Muscle layer of duodenum (tissue), 2 donors: ENCODE results near the gene MEGF8.
A peak's percentile ranks its signal among the peaks of the same experiment; 100 is the strongest.
"Not testable (repeated sequence)": the region's sequence is repeated elsewhere in the genome, so short reads cannot be mapped to it uniquely, and the experiment has no call there.

Source experiments
- H3K27ac ChIP-seq: one replicate; pipeline ENCODE4 v1.7.0; 2013; ENCODE audit warnings: mild to moderate bottlenecking, low read length
- H3K27me3 ChIP-seq: one replicate; pipeline ENCODE4 v1.7.0; 2013; ENCODE audit warnings: low read depth, mild to moderate bottlenecking, control low read depth, low read length
- H3K36me3 ChIP-seq, 2 donors: one replicate each; pipeline ENCODE4 v1.7.0; 2013; ENCODE audit warnings: low read length in 2 of 2, control low read depth in 1 of 2, mild to moderate bottlenecking in 1 of 2; ENCODE audit not compliant: insufficient read depth in 2 of 2, control insufficient read depth in 1 of 2
- H3K4me1 ChIP-seq, 2 donors: one replicate each; pipeline ENCODE4 v1.7.0; 2013; ENCODE audit warnings: low read length in 2 of 2, mild to moderate bottlenecking in 2 of 2, control low read depth in 1 of 2, moderate library complexity in 1 of 2; ENCODE audit not compliant: insufficient read depth in 2 of 2, control insufficient read depth in 1 of 2
- H3K4me3 ChIP-seq, 2 donors: one replicate each; pipeline ENCODE4 v1.7.0; 2013; ENCODE audit warnings: low read length in 2 of 2, low read depth in 1 of 2, mild to moderate bottlenecking in 1 of 2
- H3K9me3 ChIP-seq, 2 donors: one replicate each; pipeline ENCODE4 v1.7.0; 2013; ENCODE audit warnings: low read length in 2 of 2, control low read depth in 1 of 2, mild to moderate bottlenecking in 1 of 2; ENCODE audit not compliant: control insufficient read depth in 1 of 2
- donor health status: healthy.

MEGF8 gene

DNA sequence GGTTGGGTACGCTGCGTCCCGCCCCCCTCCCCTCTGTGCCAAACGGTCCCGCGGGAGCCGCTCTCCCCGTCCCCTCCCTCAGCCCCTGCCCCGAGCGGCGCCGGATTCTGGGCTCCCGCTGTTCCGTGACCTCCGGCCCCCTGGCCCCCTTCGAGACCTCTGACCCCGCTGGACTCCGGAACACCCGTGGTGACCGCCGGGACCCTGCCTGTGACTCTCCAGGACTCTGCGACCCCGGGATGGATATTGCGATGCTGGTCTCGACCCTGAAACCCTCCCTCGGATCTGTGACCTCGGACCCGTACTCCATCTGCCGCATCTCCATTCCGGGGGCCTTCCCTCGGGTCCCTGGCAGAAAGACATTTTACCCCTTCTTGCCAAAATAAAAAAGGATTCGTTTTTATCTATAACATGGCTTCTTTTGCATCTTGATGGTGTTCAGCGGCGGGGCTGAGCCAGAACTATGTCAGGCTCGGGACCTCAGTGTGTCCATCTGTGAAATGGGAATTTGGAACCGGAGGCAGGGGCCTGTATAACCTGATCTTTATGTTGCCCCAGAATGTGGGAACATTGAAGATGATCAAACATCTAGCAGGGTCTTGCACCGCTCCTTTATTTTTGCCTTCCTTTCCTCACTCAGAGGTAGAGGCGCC, 654 bp upstream of the MEGF8 start:
- H3K4me1 ChIP-seq: peaks cover 0 to 32% of the 10 kb centered on the region in 2 donors
- no peak overlapping the region for H3K27ac ChIP-seq
- H3K27me3 ChIP-seq: peaks cover 12% of the 10 kb centered on the region
- no peaks in the 10 kb centered on the region for H3K9me3 ChIP-seq
- H3K4me3 ChIP-seq: peak overlapping the region; percentile 73 to 98
- H3K36me3 ChIP-seq: no peaks in the 10 kb centered on the region

DNA sequence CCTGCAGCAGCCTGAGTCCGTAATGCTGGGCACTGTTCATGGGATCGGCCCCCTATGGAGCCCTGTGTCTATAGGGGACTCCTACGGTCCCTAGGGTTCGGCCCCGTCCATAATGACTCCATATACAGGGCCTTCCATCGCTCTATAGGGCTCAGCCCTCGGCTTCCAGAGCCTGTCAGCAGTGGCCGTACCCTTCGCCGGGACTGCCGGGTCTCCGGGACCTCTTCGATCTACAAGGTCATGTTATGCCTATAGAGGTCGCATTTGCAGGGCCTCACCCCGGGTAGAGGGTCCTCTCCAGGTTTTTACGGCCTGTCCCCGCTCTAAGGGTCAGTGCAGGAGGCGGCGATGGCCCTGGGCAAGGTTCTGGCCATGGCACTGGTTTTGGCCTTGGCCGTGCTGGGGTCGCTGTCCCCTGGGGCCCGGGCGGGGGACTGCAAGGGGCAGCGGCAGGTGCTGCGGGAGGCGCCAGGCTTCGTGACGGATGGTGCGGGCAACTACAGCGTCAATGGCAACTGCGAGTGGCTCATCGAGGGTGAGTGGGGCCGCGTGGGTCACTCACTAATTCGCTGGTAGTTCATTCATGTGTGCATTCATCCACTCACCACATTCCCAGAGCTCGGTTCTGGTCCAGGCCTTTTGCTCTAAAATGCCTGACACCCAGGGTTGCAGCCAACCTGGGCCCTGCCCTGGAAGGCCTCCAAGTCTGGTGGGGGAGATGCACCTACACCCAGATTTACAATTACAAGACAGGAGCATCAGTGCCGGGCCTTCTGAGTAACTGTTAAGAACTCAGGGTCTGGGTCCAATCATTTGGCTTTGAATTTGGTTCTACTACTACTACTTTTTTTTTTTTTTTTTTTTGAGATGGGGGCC, 699 bp downstream of the MEGF8 start:
- Histone ChIP-seq H3K36me3 (no peaks in the 10 kb centered on the region), H3K9me3 (no peaks in the 10 kb centered on the region), H3K4me1 (peaks cover 0 to 38% of the 10 kb centered on the region in 2 donors), H3K27me3 (peaks cover 12% of the 10 kb centered on the region), H3K27ac (peak overlapping the region; percentile 63), H3K4me3 (peak overlapping the region; percentile 73 to 98)

DNA sequence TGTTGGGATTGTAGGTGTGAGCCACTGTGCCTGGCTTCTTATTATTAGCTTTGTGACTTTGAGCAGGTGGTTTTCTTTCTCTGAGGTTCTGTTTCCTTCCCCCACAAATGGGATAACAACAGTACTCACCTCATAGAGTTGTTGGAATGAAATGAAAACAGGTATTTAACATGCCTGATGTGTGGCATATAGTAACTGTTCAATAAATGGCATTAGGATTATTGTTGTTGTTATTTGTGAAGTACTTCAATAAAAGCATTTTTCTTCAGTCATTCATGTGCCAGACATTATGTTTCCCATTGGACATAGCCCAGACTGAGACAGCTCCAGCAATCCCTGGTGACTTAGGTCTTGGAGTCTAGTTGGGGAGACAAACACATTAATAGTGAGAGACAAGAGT, 1.5 kb downstream of the MEGF8 start:
- Histone ChIP-seq H3K27me3 (peaks cover 8% of the 10 kb centered on the region), H3K4me3 (peak overlapping the region in 1 of 2 donors; percentile 98), H3K9me3 (no peaks in the 10 kb centered on the region), H3K27ac (no peak overlapping the region), H3K36me3 (no peaks in the 10 kb centered on the region), H3K4me1 (peaks cover 0 to 38% of the 10 kb centered on the region in 2 donors)

DNA sequence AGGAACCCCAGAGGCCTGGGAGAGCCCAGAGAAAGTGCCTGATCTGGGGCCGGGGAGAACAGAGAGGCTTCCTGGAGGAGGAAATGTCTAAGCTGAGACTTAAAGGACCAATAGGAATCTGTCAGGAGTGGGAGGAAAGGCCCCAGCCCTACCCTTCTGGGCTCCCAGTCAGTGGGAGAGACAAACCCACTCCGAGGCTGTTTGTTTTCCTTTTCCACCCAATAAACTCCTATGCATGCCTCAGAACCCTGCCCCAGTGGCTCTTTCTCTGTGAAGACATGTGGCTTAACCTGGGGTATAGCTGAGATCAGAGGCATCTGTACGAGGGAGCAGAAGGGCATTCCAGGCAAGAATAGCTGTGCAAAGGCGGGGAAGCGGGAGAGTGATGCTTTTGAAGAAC, 1.9 kb downstream of the MEGF8 start:
- Histone ChIP-seq H3K4me1 (peaks cover 0 to 38% of the 10 kb centered on the region in 2 donors), H3K36me3 (no peaks in the 10 kb centered on the region), H3K27ac (no peak overlapping the region), H3K4me3 (no peak overlapping the region), H3K9me3 (no peaks in the 10 kb centered on the region), H3K27me3 (peaks cover 8% of the 10 kb centered on the region)

DNA sequence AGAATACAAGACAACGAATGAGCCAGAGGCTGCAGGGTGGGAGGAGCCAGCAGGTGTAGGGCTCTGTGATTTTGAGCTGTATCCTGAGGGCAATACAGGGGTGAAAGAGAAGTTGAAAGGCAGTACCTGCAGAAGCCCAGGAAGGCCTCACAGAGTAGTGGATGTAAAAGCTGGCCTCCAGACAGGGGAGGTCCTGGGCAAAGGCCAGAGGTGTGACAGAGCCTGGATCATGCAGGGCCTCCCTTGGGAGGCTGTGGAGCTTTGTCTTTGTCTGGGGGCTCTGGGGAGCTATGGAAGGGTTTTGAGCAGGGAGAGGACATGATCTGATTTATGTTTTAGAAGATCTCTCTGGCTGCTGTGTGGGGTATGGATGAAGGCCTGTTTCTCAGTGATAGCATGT, 2.7 kb downstream of the MEGF8 start:
- H3K36me3 ChIP-seq: no peaks in the 10 kb centered on the region
- H3K4me3 ChIP-seq: no peak overlapping the region
- H3K27ac ChIP-seq: no peak overlapping the region
- peaks cover 8% of the 10 kb centered on the region for H3K27me3 ChIP-seq
- H3K9me3 ChIP-seq: no peaks in the 10 kb centered on the region
- peaks cover 0 to 38% of the 10 kb centered on the region in 2 donors for H3K4me1 ChIP-seq

DNA sequence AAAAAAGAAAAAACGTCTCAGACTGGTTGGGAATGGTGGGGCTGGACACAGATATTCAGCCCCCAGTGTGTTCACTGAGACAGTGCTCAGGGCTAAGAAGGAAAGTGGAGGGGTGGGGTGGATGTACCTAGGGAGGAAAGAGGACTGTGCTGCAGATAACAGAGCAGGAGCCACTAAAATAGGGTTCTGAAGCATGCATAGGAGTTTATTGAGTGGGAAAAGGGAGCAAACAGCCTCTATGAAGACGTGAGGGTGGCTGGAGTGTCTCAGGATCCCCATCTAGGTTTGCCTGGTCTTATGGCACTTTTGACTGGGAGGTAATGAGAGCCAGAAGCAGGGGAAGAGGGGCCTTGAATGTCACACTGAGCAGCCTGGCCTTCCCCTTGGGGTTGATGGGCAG, 3.4 kb downstream of the MEGF8 start:
- Histone ChIP-seq H3K9me3 (no peaks in the 10 kb centered on the region), H3K4me1 (peaks cover 0 to 36% of the 10 kb centered on the region in 2 donors), H3K4me3 (no peak overlapping the region), H3K27me3 (peaks cover 8% of the 10 kb centered on the region), H3K36me3 (no peaks in the 10 kb centered on the region), H3K27ac (no peak overlapping the region)

DNA sequence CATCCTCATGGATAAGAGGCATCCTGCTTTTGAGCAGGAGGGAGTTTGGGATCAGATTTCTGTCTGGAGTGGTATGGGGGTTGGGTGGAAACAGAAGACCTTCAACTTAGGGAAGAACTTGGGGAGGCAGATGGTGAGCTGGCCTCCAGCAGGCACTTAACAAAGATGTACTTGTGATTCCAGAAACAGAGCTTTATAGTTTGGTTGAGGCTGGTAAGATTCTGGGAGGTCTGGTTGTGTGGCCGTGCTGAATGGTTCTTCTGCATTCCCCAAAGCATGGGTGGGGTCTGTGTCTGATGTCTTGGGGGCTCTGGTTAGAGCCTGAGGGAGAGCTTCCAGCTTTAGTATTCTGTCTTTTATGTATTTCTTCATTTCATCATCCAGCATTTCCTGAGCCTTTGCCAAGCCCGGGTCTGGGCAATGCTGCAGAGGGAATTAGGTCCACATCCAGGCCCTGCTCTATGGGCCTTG, 4.8 kb downstream of the MEGF8 start:
- H3K27ac ChIP-seq: no peak overlapping the region
- no peak overlapping the region for H3K4me3 ChIP-seq
- H3K4me1 ChIP-seq: peaks cover 0 to 23% of the 10 kb centered on the region in 2 donors
- H3K27me3 ChIP-seq: no peaks in the 10 kb centered on the region
- H3K9me3 ChIP-seq: no peaks in the 10 kb centered on the region
- peaks cover 0 to 12% of the 10 kb centered on the region in 2 donors for H3K36me3 ChIP-seq

DNA sequence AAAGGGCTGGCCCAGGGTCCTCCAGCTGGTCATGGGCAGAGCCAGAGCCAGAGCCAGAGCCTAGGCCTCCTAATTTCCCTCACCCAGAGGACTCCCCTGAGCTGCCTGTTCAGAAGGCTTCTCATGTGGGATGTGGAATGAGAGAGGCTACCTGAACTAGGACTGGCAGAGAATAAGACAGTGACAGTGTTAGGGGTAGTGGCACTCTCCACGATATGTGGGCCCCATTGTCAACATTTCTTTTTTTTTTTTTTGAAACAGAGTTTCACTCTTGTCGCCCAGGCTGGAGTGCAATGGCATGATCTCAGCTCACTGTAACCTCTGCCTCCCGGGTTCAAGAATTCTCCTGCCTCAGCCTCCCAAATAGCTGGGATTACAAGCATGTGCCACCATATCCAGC, 5.9 kb downstream of the MEGF8 start:
- H3K27ac ChIP-seq, H3K9me3 ChIP-seq, H3K4me3 ChIP-seq, H3K27me3 ChIP-seq: not testable (repeated sequence)
- peaks cover 0 to 19% of the 10 kb centered on the region in 2 donors for H3K4me1 ChIP-seq
- H3K36me3 ChIP-seq: peaks cover 2 to 22% of the 10 kb centered on the region in 2 donors

DNA sequence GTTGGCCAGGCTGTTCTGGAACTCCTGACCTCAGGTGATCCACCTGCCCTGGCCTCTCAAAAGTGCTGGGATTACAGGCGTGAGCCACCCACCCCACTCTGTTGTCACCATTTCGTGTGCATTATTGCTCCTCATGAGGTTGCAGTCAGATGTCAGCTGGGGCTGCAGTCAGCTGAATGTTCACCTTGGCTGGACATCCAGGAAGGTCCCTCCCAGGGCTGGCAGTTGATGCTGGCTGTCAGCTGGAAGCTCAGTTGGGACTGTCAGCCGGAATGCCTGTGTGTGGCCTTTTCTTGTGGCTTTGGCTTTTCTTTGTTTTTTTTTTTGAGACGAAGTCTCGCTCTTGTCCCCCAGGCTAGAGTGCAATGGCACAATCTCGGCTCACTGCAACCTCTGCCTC, 6.6 kb downstream of the MEGF8 start:
- Histone ChIP-seq H3K4me3 (no peak overlapping the region), H3K9me3 (no peaks in the 10 kb centered on the region), H3K27me3 (no peaks in the 10 kb centered on the region), H3K36me3 (peaks cover 9 to 30% of the 10 kb centered on the region in 2 donors), H3K4me1 (peaks cover 0 to 12% of the 10 kb centered on the region in 2 donors), H3K27ac (no peak overlapping the region)

DNA sequence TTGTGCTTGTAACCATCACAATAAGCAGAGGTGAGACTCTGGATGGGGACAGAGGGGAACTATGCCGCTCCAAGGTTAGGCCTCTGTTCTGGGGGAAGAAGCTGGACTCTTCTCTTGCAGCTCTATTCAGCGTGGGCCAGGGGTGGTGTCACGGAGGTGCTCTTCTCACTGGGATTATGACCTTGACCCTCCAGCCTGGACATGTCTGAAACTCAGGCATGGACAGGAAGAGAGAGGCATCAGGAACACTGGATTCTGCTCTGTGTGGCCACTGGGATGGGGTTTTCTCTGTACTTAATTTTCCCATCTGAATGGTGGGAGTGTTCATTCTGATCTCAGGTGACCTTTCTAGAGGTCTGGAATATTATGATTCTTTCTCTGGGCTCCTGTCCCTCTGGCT, 7.6 kb downstream of the MEGF8 start:
- H3K27me3 ChIP-seq: no peaks in the 10 kb centered on the region
- no peak overlapping the region for H3K4me3 ChIP-seq
- no peak overlapping the region for H3K27ac ChIP-seq
- peaks cover 0 to 6% of the 10 kb centered on the region in 2 donors for H3K4me1 ChIP-seq
- no peaks in the 10 kb centered on the region for H3K9me3 ChIP-seq
- H3K36me3 ChIP-seq: peaks cover 11 to 32% of the 10 kb centered on the region in 2 donors

DNA sequence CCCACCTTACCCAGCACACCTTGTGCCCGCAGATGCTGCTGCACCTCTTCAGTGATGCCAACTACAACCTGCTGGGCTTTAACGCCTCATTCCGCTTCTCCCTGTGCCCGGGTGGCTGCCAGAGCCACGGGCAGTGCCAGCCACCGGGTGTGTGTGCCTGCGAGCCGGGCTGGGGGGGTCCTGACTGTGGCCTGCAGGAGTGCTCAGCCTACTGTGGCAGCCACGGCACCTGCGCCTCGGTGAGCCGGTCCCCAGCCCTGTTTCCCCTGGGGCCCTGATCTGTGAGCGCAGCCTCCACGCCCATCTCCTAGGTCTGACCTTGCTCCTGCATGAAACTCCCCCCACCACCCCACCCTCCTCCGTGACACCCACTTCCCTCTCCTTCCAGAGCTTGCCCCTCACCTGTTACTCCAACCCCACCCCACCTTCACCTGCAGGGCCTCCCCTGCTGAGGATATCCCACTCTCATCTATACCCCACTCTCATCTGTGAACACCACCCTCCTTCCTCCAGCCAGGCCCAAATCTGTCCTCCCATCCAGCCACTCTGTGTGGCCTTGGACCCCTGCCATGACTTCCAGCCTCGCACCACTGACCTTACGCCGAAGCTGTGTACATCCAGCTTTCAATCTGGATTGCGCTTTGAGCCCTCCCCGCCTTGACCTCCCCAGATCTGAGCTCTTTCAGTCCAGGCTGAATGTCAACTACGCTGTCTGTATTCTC, 8.7 kb downstream of the MEGF8 start:
- Histone ChIP-seq H3K27me3 (no peaks in the 10 kb centered on the region), H3K36me3 (peaks cover 11 to 32% of the 10 kb centered on the region in 2 donors), H3K4me3 (no peak overlapping the region), H3K4me1 (peaks cover 0 to 6% of the 10 kb centered on the region in 2 donors), H3K27ac (no peak overlapping the region), H3K9me3 (no peaks in the 10 kb centered on the region)
